Heart left ventricle (tissue), 13 donors: ENCODE data around the gene IL33.

Experiments
- CTCF ChIP-seq, 12 donors: fragments of 200-600 bp; sonication (generic) in 4 of 12; IDR thresholded peaks; one replicate each; pipeline versions ENCODE4 v1.5.0 to v1.8.0; 2018 to 2022; ENCODE audit warnings: antibody characterized with exemption in 12 of 12, mild to moderate bottlenecking in 5 of 12
- POLR2A ChIP-seq, 2 donors: fragments of 450-650 bp; IDR thresholded peaks; one replicate each; pipeline ENCODE4 v1.6.1; 2017; ENCODE audit warnings: antibody characterized with exemption in 2 of 2, mild to moderate bottlenecking in 2 of 2, moderate library complexity in 2 of 2
- donor health status: ischemic (EF 13 %, LVEDD 7.1; RV severe dilation, severe dysfunction).
- donor health status: DM: no; HTN: yes; CAD: no.
- donor health status: DM: no; HTN: no; CAD: no.
- donor health status: ischemic (EF 25% LVEDD 6.9; RV normal size, moderate dysfunction).
- donor health status: ischemic (EF 25% LVEDD 5.7; RV mildly dilated, moderate dysfunction).
- donor health status: ischemic (EF 35%, LVEDD 5.7; RV mildly dilated, moderate dysfunction).
- donor health status: nonischemic (EF 11% LVEDD 7.7; RV severe dilation, severe dysfunction).
- donor health status: DM: yes; HTN: yes; CAD: no.
- donor health status: PGD.
- donor health status: ischemic (EF 29% LVEDD 5.4; RV normal size, mild dysfunction).
- donor health status: nonischemic (EF 23%, LVEDD 6.1; RV moderate dilation, normal function).

GRCh38 chr9:6229186-6229585 lies 13.6 kb downstream of the IL33 start:
- TF ChIP-seq POLR2A (IDR thresholded peaks at IDR 0.05): no peak
- TF ChIP-seq CTCF (IDR thresholded peaks at IDR 0.05): no peak
